ENCODE data around the gene OR13C8.
"Not testable (repeated sequence)": the region's sequence is repeated elsewhere in the genome, so short reads cannot be mapped to it uniquely, and the experiment has no call there.

Gene OR13C8

DNA sequence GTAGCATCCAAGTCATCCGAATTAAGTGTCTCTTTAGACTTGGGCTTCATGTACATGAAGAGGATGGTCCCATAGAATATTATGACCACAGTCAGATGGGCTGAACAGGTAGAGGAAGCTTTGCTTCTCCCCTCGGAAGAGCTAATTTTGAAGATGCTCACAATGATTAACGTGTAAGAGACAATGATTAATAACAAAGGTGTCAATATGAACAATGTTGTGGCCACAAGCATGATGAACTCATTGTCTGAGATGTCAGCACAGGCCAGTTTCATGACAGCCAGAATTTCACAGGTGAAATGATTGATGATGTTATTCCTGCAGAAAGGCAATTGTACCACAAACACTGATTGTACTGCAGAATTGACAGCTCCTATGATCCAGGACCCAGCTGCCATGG is 35.8 kb downstream of the OR13C8 start:
- H3K27ac ChIP-seq: no peak overlapping the region
- TF ChIP-seq POLR2AphosphoS5 (IDR thresholded peaks at IDR 0.05; ENCODE audit: borderline replicate concordance, low read depth, low read length): no peak
- TF ChIP-seq FOXP2 (optimal IDR thresholded peaks at IDR 0.05; ENCODE audit: control extremely low read depth, extremely low read length, insufficient read depth): no peak
- no peak for TF ChIP-seq EZH2 (IDR thresholded peaks at IDR 0.05)
- H3K9me3 ChIP-seq (ENCODE audit: low read depth, low read length): no peaks in the 10 kb centered on the region
- no peak for DNase-seq (ENCODE audit: low read depth, low spot score)
- H3K9ac ChIP-seq (ENCODE audit: insufficient read length): no peak overlapping the region
- H3K4me3 ChIP-seq: no peak overlapping the region
- H3K36me3 ChIP-seq (ENCODE audit: insufficient read depth, low read length): no peaks in the 10 kb centered on the region

DNA sequence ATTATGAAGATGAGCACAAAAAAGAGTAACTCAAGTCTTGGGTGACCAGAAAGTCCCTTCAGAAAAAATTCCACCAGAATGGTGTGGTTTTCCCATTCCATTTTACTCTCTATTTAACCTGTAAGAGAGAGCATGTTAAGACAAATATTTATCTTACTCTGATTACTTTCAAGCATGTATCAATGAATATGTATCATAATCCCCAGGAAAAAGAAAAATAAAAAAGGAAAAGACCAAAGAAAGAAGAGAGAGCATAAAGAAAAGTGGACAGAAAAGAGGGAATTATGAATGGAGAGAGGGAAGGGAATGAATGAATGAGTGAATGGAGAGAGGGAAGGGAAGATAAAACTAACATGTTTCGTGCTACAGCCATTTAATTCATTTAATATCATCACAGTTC is 36.6 kb downstream of the OR13C8 start, which contains the start of gene OR13C2:
Gene OR13C2 (minus strand): TSS at position 101 of the 400 bp plus-strand sequence. CDS start 0 bp downstream, at position 101.
- not testable (repeated sequence) for H3K36me3 ChIP-seq (ENCODE audit: insufficient read depth, low read length); DNase-seq (ENCODE audit: low read depth, low spot score); H3K4me3 ChIP-seq; H3K27ac ChIP-seq; H3K9ac ChIP-seq (ENCODE audit: insufficient read length); H3K9me3 ChIP-seq (ENCODE audit: low read depth, low read length)

GRCh38 chr9:104606152-104606551 is 37.2 kb downstream of the OR13C8 start:
- no peak for DNase-seq (ENCODE audit: low read depth, low spot score)
- no peak overlapping the region for H3K27ac ChIP-seq
- H3K4me3 ChIP-seq: no peak overlapping the region
- no peaks in the 10 kb centered on the region for H3K9me3 ChIP-seq (ENCODE audit: low read depth, low read length)
- H3K9ac ChIP-seq (ENCODE audit: insufficient read length): no peak overlapping the region
- TF ChIP-seq EZH2 (IDR thresholded peaks at IDR 0.05) (no peak), POLR2AphosphoS5 (IDR thresholded peaks at IDR 0.05; ENCODE audit: borderline replicate concordance, low read depth, low read length) (no peak), FOXP2 (optimal IDR thresholded peaks at IDR 0.05; ENCODE audit: control extremely low read depth, extremely low read length, insufficient read depth) (no peak)
- H3K36me3 ChIP-seq (ENCODE audit: insufficient read depth, low read length): no peaks in the 10 kb centered on the region

GRCh38 chr9:104608336-104608735 is 39.4 kb downstream of the OR13C8 start:
- Histone ChIP-seq H3K27ac (no peak overlapping the region), H3K4me3 (no peak overlapping the region), H3K36me3 (ENCODE audit: insufficient read depth, low read length) (no peaks in the 10 kb centered on the region), H3K9me3 (ENCODE audit: low read depth, low read length) (no peaks in the 10 kb centered on the region), H3K9ac (ENCODE audit: insufficient read length) (no peak overlapping the region)
- no peak for TF ChIP-seq POLR2AphosphoS5 (IDR thresholded peaks at IDR 0.05; ENCODE audit: borderline replicate concordance, low read depth, low read length)
- no peak for TF ChIP-seq FOXP2 (optimal IDR thresholded peaks at IDR 0.05; ENCODE audit: control extremely low read depth, extremely low read length, insufficient read depth)
- TF ChIP-seq EZH2 (IDR thresholded peaks at IDR 0.05): no peak
- DNase-seq (ENCODE audit: low read depth, low spot score): no peak

DNA sequence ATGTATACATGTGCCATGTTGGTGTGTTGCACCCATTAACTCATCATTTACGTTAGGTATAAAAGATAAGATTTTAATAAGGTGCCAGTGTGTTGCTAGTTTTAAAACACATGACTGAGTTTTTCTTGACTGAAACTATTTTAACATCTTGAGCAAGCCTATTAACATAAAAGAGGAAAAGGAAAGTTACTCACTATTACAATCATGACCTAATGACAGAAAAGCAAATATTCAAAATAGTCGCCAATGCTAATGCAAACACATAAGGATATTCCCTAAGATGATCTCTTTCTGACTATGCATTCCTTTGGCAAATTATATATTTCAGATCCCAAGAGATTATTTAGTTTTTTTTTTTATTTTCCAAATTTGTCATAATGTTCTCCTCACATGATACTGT is 42.2 kb downstream of the OR13C8 start:
- H3K9me3 ChIP-seq (ENCODE audit: low read depth, low read length): no peaks in the 10 kb centered on the region
- TF ChIP-seq EZH2 (IDR thresholded peaks at IDR 0.05) (no peak), POLR2AphosphoS5 (IDR thresholded peaks at IDR 0.05; ENCODE audit: borderline replicate concordance, low read depth, low read length) (no peak), FOXP2 (optimal IDR thresholded peaks at IDR 0.05; ENCODE audit: control extremely low read depth, extremely low read length, insufficient read depth) (no peak)
- H3K27ac ChIP-seq: no peak overlapping the region
- DNase-seq (ENCODE audit: low read depth, low spot score): no peak
- no peaks in the 10 kb centered on the region for H3K36me3 ChIP-seq (ENCODE audit: insufficient read depth, low read length)
- H3K4me3 ChIP-seq: no peak overlapping the region
- H3K9ac ChIP-seq (ENCODE audit: insufficient read length): no peak overlapping the region

DNA sequence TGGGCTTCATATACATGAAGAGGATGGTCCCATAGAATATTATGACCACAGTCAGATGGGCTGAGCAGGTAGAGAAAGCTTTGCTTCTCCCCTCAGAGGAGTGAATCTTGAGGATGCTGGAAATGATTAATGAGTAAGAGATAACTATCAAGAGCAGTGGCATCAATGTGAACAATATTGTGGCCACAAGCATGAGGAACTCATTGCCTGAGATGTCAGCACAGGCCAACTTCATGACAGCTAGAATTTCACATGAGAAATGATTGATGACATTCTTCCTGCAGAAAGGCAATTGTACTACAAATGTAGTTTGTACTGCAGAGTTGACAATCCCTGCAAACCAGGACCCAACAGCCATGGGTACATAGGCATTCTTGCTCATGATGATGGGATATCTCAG is 48.5 kb downstream of the OR13C8 start:
- TF ChIP-seq POLR2AphosphoS5 (IDR thresholded peaks at IDR 0.05; ENCODE audit: borderline replicate concordance, low read depth, low read length) (no peak), FOXP2 (optimal IDR thresholded peaks at IDR 0.05; ENCODE audit: control extremely low read depth, extremely low read length, insufficient read depth) (no peak), EZH2 (IDR thresholded peaks at IDR 0.05) (no peak)

DNA sequence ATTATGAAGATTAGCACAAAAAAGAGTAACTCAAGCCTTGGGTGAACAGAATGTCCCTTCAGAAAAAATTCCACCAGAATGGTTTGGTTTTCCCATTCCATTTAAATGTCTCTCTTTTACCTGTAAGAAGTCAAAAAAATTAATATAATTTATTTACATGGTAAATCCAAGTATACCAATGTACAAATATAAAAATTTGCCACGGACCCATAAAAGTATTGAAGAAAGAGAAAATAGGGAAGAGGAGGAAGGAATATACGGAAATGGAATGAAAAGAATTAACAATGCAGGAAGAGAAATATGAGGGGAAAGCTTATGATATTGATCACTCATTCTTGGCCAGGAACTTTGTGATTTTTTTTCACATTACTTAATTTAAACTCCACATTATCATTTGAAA is 49.1 kb downstream of the OR13C8 start, which contains the start of gene OR13C9:
Gene OR13C9 (minus strand): TSS at position 101 of the 400 bp plus-strand sequence. CDS start 0 bp downstream, at position 101.
- Histone ChIP-seq H3K9me3 (ENCODE audit: low read depth, low read length) (no peaks in the 10 kb centered on the region), H3K4me3 (no peak within 1 kb of the TSS), H3K9ac (ENCODE audit: insufficient read length) (no peak within 1 kb of the TSS), H3K27ac (no peak within 1 kb of the TSS), H3K36me3 (ENCODE audit: insufficient read depth, low read length) (no peaks in the 10 kb centered on the region)
- DNase-seq (ENCODE audit: low read depth, low spot score): no peak
- TF ChIP-seq EZH2 (IDR thresholded peaks at IDR 0.05): no peak
- no peak for TF ChIP-seq FOXP2 (optimal IDR thresholded peaks at IDR 0.05; ENCODE audit: control extremely low read depth, extremely low read length, insufficient read depth)
- TF ChIP-seq POLR2AphosphoS5 (IDR thresholded peaks at IDR 0.05; ENCODE audit: borderline replicate concordance, low read depth, low read length): no peak

More for the DNA sequence above, 48.5 kb downstream of the OR13C8 start:
- no peak for DNase-seq (ENCODE audit: low read depth, low spot score)
- H3K27ac ChIP-seq: no peak overlapping the region
- no peaks in the 10 kb centered on the region for H3K36me3 ChIP-seq (ENCODE audit: insufficient read depth, low read length)
- H3K9ac ChIP-seq (ENCODE audit: insufficient read length): no peak overlapping the region
- H3K4me3 ChIP-seq: no peak overlapping the region
- H3K9me3 ChIP-seq (ENCODE audit: low read depth, low read length): no peaks in the 10 kb centered on the region

Measured in SK-N-MC (cell line).